Gastroesophageal sphincter (tissue), 4 donors: ENCODE results near the gene PEPD. TPM values are rescaled to one million over a fixed set of nuclear protein-coding genes. Genes with fewer than 3 reads are reported as not detected.

Experiments used
- ATAC-seq: fragments of 150-250 bp; one replicate; pipeline ENCODE4 v1.9.1; 2016; ENCODE audit warnings: mild to moderate bottlenecking, moderate library complexity
- H3K27ac ChIP-seq, 4 donors: fragments of 200-600 bp; sonication (generic) in 3 of 4; 1 replicate in 3 of 4; 2 replicates in 1 of 4; pipeline ENCODE4 v1.5.1; 2016 to 2019
- H3K27me3 ChIP-seq: fragments of 200-600 bp; sonication (generic); one replicate; pipeline ENCODE4 v1.5.1; 2019
- H3K36me3 ChIP-seq, 2 donors: fragments of 200-600 bp; sonication (generic); one replicate each; pipeline ENCODE4 v1.5.1; 2019; ENCODE audit warnings: control low read depth in 1 of 2
- H3K4me1 ChIP-seq, 3 donors: fragments of 200-600 bp; sonication (generic); 1 replicate in 2 of 3; 2 replicates in 1 of 3; pipeline ENCODE4 v1.5.1; 2016 to 2019; ENCODE audit warnings: control low read depth in 2 of 3
- H3K4me3 ChIP-seq, 2 donors: fragments of 200-600 bp; sonication (generic); one replicate each; pipeline ENCODE4 v1.5.1; 2019; ENCODE audit warnings: mild to moderate bottlenecking in 1 of 2, moderate library complexity in 1 of 2
- H3K9me3 ChIP-seq, 3 donors: fragments of 200-600 bp; sonication (generic); one replicate each; pipeline ENCODE4 v1.5.1; 2017 to 2019; ENCODE audit warnings: control low read depth in 2 of 3
- CTCF ChIP-seq, 4 experiments: fragments of 200-600 bp in 2 of 4; fragments of 450-650 bp in 2 of 4; sonication (generic) in 1 of 4; IDR thresholded peaks; one replicate each; pipeline ENCODE4 v1.5.1; 2017 to 2019; ENCODE audit warnings: antibody characterized with exemption in 4 of 4, mild to moderate bottlenecking in 2 of 4, moderate library complexity in 2 of 4
- EP300 ChIP-seq: sonication (generic); formaldehyde crosslinking; IDR thresholded peaks from one replicate; pipeline ENCODE4 v1.6.1; 2017; ENCODE audit warnings: antibody characterized with exemption, mild to moderate bottlenecking
- POLR2A ChIP-seq, 2 donors: fragments of 450-650 bp; IDR thresholded peaks; one replicate each; pipeline ENCODE4 v1.6.1; 2017; ENCODE audit warnings: antibody characterized with exemption in 2 of 2, mild to moderate bottlenecking in 2 of 2, moderate library complexity in 1 of 2
- POLR2AphosphoS5 ChIP-seq: sonication (generic); formaldehyde crosslinking; IDR thresholded peaks from one replicate; pipeline ENCODE4 v1.6.1; 2017; ENCODE audit warnings: antibody characterized with exemption
- WGBS, 2 donors: methylation state at CpG; one replicate each; pipeline ENCODE4 v1.1.5; 2018; ENCODE audit warnings: low coverage in 1 of 2; 5-methylcytosine and 5-hydroxymethylcytosine counted together
- total RNA-seq, 4 donors: library from RNA; depleted of rRNA; stranded (reverse); fragments of >200 nt; gene quantifications; one replicate each; pipeline ENCODE4 v1.1.0, GENCODE V29; 2016

The PEPD gene
- total RNA-seq, 4 donors from 2014 or later, result 61.3 to 77.7 (median 69.6) TPM

GRCh38 chr19:33470040-33470330, 51.6 kb downstream of the PEPD start:
- 90 to 95% methylated on average over 7 of the region's 7 CpGs for WGBS, 2 donors
- no peak for TF ChIP-seq POLR2AphosphoS5
- Histone ChIP-seq H3K4me3 (no peak overlapping the region), H3K27me3 (no peaks in the 10 kb centered on the region), H3K9me3 (no peaks in the 10 kb centered on the region), H3K4me1 (peaks cover 0 to 11% (median 0%) of the 10 kb centered on the region in 3 donors), H3K36me3 (peaks cover 0 to 34% of the 10 kb centered on the region in 2 donors), H3K27ac (no peak overlapping the region)
- no peak for ATAC-seq

DNA sequence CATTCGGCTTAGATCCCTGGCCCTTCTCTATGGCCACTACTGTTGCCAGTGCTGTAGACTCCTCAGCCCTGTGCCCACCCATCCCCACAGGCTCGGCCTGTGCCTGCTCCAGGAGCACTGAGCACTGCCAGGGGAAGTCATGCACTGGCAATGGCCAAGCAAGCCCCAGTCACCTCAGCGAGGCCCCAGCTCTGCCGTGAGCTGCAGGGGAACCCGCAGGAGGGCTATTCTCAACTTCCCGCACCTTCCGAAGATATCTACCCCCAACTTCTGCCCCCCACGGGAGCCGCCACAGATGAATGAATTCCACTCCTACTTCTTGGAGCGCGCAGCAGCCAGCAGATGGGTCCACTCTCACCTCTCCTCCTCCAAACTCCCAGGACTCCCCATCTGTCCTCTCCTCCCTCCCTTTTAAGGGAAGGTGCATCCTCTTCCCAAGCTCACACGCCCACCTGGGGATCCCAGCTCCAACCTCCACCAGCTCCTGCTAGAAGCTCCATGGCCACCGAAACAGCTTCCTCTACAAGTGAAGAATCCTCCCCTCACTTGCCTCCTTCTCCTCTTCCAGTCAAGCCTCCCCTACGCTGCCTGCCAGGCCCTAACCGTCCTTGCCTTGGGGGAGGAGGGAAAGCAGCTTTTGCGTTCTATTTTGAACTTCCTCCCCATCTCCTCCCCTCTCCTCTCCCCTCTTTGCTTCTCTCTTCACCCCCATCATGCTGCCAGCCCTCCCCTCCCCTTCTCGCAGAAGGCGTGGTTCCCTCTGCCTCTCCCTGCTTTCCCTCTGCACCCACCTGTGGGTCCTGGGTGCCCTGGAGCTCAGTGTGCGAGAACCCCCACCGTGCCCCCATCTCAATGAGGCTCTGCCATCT, 52.2 kb downstream of the PEPD start:
- TF ChIP-seq EP300 (no peak), POLR2AphosphoS5 (no peak), POLR2A (IDR thresholded peaks at IDR 0.05) (no peak), CTCF (IDR thresholded peaks at IDR 0.05) (no peak)
- H3K27ac ChIP-seq, result no peak overlapping the region
- peaks cover 0 to 11% (median 0%) of the 10 kb centered on the region in 3 donors for H3K4me1 ChIP-seq
- 80 to 88% methylated on average over 5 to 14 of the region's 20 CpGs for WGBS, 2 donors
- no peak for ATAC-seq
- no peak overlapping the region for H3K4me3 ChIP-seq
- H3K36me3 ChIP-seq, result peaks cover 0 to 30% of the 10 kb centered on the region in 2 donors
- H3K27me3 ChIP-seq, result no peaks in the 10 kb centered on the region
- H3K9me3 ChIP-seq, result no peaks in the 10 kb centered on the region

- no peak overlapping the region for H3K4me3 ChIP-seq
- ATAC-seq, result no peak
- H3K4me1 ChIP-seq, result peaks cover 0 to 11% (median 0%) of the 10 kb centered on the region in 3 donors
- no peaks in the 10 kb centered on the region for H3K27me3 ChIP-seq
- H3K36me3 ChIP-seq, result peaks cover 0 to 28% of the 10 kb centered on the region in 2 donors
- H3K9me3 ChIP-seq, result no peaks in the 10 kb centered on the region
- WGBS, 2 donors, result 76% methylated on average over 8 of the region's 31 CpGs; no CpG with 5 or more reads in 1 of the 2 donors
- no peak overlapping the region for H3K27ac ChIP-seq
- TF ChIP-seq POLR2A (IDR thresholded peaks at IDR 0.05) (no peak), CTCF (IDR thresholded peaks at IDR 0.05) (no peak), POLR2AphosphoS5 (no peak), EP300 (no peak)
These were observed 53.0 kb downstream of the PEPD start for GRCh38 chr19:33468361-33469170.

DNA sequence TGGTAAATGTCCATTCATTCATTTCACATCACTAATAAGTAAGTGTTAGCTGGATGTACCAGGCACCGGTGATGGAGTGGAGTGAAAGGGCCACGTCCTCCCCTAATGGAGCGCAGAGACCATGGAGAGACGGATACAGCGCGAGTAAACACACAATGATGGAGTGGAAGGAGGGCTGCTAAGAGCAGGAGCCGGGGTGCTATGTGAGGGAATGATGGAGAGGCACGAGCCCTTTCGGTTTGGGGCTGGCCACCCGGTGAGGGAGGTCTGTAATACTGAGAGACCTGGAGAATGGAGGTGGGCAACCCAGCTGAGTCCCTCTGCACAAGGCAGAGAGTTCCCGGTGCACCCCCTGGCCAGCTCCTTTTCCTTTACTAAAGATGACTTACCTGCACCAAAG, 53.7 kb downstream of the PEPD start:
- TF ChIP-seq CTCF (IDR thresholded peaks at IDR 0.05), result no peak
- TF ChIP-seq EP300, result no peak
- no peak for TF ChIP-seq POLR2A (IDR thresholded peaks at IDR 0.05)
- no peak for TF ChIP-seq POLR2AphosphoS5
- Histone ChIP-seq H3K4me3 (no peak overlapping the region), H3K4me1 (peaks cover 0 to 11% (median 0%) of the 10 kb centered on the region in 3 donors), H3K36me3 (peaks cover 0 to 26% of the 10 kb centered on the region in 2 donors), H3K27ac (no peak overlapping the region), H3K9me3 (no peaks in the 10 kb centered on the region), H3K27me3 (no peaks in the 10 kb centered on the region)
- no peak for ATAC-seq
- 82 to 90% methylated on average over 9 to 11 of the region's 11 CpGs for WGBS, 2 donors

- H3K36me3 ChIP-seq, result peaks cover 0 to 40% of the 10 kb centered on the region in 2 donors
These were observed 55.8 kb downstream of the PEPD start for GRCh38 chr19:33465834-33466233.

More at GRCh38 chr19:33465834-33466233, 55.8 kb downstream of the PEPD start:
- no peak overlapping the region for H3K4me3 ChIP-seq
- H3K4me1 ChIP-seq, result peaks cover 0 to 11% (median 0%) of the 10 kb centered on the region in 3 donors
- ATAC-seq, result no peak
- no peaks in the 10 kb centered on the region for H3K27me3 ChIP-seq
- no peak for TF ChIP-seq EP300
- TF ChIP-seq POLR2A (IDR thresholded peaks at IDR 0.05), result no peak
- TF ChIP-seq CTCF (IDR thresholded peaks at IDR 0.05), result no peak
- TF ChIP-seq POLR2AphosphoS5, result no peak
- H3K9me3 ChIP-seq, result no peaks in the 10 kb centered on the region
- no peak overlapping the region for H3K27ac ChIP-seq
- 50 to 86% methylated on average over 1 of the region's 1 CpG for WGBS, 2 donors
